PFSK-1 (cell line): ENCODE data around the gene SLC35G3.

Experiments used
- FOXP2 ChIP-seq: optimal IDR thresholded peaks from 2 replicates; pipeline ENCODE3; 2011; ENCODE audit warnings: borderline replicate concordance, control low read depth, inconsistent platforms; ENCODE audit not compliant: insufficient read depth; ENCODE audit errors: extremely low read length, extremely low read depth
- POLR2AphosphoS5 ChIP-seq: IDR thresholded peaks from 2 replicates; pipeline ENCODE4 v1.6.1; 2012; ENCODE audit warnings: low read depth, mild to moderate bottlenecking, control low read depth, low read length, moderate library complexity
- REST ChIP-seq, 2 experiments: IDR thresholded peaks; 2 replicates each; pipeline versions ENCODE4 v1.6.1 to v1.8.0; 2011 to 2012; ENCODE audit warnings: low read depth in 2 of 2, low read length in 2 of 2, control low read depth in 1 of 2, inconsistent platforms in 1 of 2, mild to moderate bottlenecking in 1 of 2, moderate library complexity in 1 of 2; ENCODE audit not compliant: insufficient read depth in 1 of 2
- SIN3A ChIP-seq: IDR thresholded peaks from 2 replicates; pipeline ENCODE4 v1.6.1; 2012; ENCODE audit warnings: mild to moderate bottlenecking, low read length, moderate library complexity, borderline replicate concordance; ENCODE audit not compliant: insufficient read depth
- TAF1 ChIP-seq: IDR thresholded peaks from 2 replicates; pipeline ENCODE4 v1.6.1; 2012; ENCODE audit warnings: low read length, control low read depth, borderline replicate concordance; ENCODE audit not compliant: insufficient read depth

DNA sequence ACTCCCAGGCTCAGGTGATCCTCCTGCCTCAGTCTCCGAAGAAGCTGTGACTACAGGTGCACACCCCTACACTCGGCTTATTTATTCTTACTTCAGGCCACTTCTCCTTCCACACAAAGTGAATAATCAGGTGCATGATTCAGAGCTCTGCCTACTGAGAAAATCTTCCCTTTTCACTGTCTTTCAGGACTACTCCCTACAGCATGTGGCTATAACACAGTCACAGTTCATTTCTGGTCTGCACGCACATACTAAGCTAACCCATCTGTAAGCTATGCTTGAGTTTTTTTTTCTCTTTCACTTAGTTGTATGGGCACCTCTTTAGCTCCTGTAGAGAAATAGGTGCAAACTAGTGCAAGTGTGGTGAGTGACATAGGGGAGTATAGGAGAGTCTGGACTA lies 41.1 kb upstream of the SLC35G3 start:
- TF ChIP-seq REST (IDR thresholded peaks at IDR 0.05; ENCODE audit: insufficient read depth in 1 of 2, low read depth in 2 of 2, low read length in 2 of 2) (no peak), POLR2AphosphoS5 (no peak), TAF1 (no peak), SIN3A (no peak), FOXP2 (no peak)
